Panc1 (cell line): ENCODE data around the gene DGKZ. TPM values are rescaled to one million over a fixed set of nuclear protein-coding genes. Genes with fewer than 3 reads are reported as not detected.

Source experiments
- ATAC-seq: fragments of 200-7000 bp; cut with Tn5 transposase; 2 replicates; pipeline ENCODE4 v1.9.1; 2020; ENCODE audit warnings: mild to moderate bottlenecking, moderate library complexity
- BruUV-seq: library from RNA; stranded (reverse); fragments of 400-500 nt; replicated peaks from 2 replicates; lab custom pipeline; 2021; lab: Mats Ljungman, UMichigan
- CTCF ChIA-PET: fragments of 300-600 bp; sonication (Branson Sonifier 250); formaldehyde crosslinking; loops from one replicate; lab custom pipeline; 2022; ENCODE audit warnings: antibody characterized with exemption; lab: Charles Lee
- POLR2A ChIA-PET: fragments of 300-600 bp; sonication (Branson Sonifier 250); formaldehyde crosslinking; loops from one replicate; lab custom pipeline; 2022; ENCODE audit warnings: antibody characterized with exemption; lab: Charles Lee
- DNase-seq: peaks from one replicate; pipeline ENCODE4 v3.0.0-alpha.2; 2010; ENCODE audit warnings: low read depth, low spot score
- H3K27ac ChIP-seq: 2 replicates; pipeline ENCODE4 v1.5.1; 2011; ENCODE audit warnings: mild to moderate bottlenecking, low read length, inconsistent platforms
- H3K27me3 ChIP-seq: fragments of 200-500 bp; sonication (Bioruptor generic); 2 replicates; pipeline ENCODE4 v1.6.0; 2014; ENCODE audit warnings: low read length, inconsistent platforms; ENCODE audit not compliant: control insufficient read depth, insufficient read depth
- H3K36me3 ChIP-seq: fragments of 200-500 bp; sonication (Bioruptor generic); 2 replicates; pipeline ENCODE4 v1.5.1; 2014; ENCODE audit warnings: inconsistent platforms, mild to moderate bottlenecking, low read length, moderate library complexity; ENCODE audit not compliant: control insufficient read depth, insufficient read depth
- H3K4me1 ChIP-seq: 2 replicates; pipeline ENCODE4 v1.5.1; 2011; ENCODE audit warnings: inconsistent platforms, mild to moderate bottlenecking, low read length, moderate library complexity; ENCODE audit not compliant: control insufficient read depth, insufficient read depth
- H3K4me3 ChIP-seq, 2 experiments: 2 replicates each; pipeline ENCODE4 v1.5.1; 2011 to 2012; ENCODE audit warnings: low read depth in 2 of 2, low read length in 2 of 2, mild to moderate bottlenecking in 2 of 2, inconsistent platforms in 1 of 2, moderate library complexity in 1 of 2
- H3K9me3 ChIP-seq: fragments of 200-500 bp; sonication (Bioruptor generic); 2 replicates; pipeline ENCODE4 v1.5.1; 2014; ENCODE audit warnings: low read depth, mild to moderate bottlenecking, inconsistent platforms, low read length, moderate library complexity; ENCODE audit not compliant: control insufficient read depth, insufficient read depth
- CTCF ChIP-seq: fragments of 450-650 bp; IDR thresholded peaks from 2 replicates; pipeline ENCODE4 v1.5.1; 2017; ENCODE audit warnings: mild to moderate bottlenecking
- POLR2AphosphoS5 ChIP-seq: IDR thresholded peaks from 2 replicates; pipeline ENCODE4 v1.6.1; 2012; ENCODE audit warnings: mild to moderate bottlenecking, low read depth, low read length, moderate library complexity
- REST ChIP-seq, 2 experiments: IDR thresholded peaks; 2 replicates each; pipeline ENCODE4 v1.6.1; 2011 to 2012; ENCODE audit warnings: low read depth in 2 of 2, control low read depth in 1 of 2, low read length in 1 of 2, mild to moderate bottlenecking in 1 of 2, moderate library complexity in 1 of 2; ENCODE audit not compliant: insufficient read depth in 1 of 2
- SIN3A ChIP-seq: IDR thresholded peaks from 2 replicates; pipeline ENCODE4 v1.6.1; 2012; ENCODE audit warnings: low read depth, mild to moderate bottlenecking, low read length, moderate library complexity, borderline replicate concordance; ENCODE audit not compliant: insufficient read depth
- TCF7L2 ChIP-seq: IDR thresholded peaks from 2 replicates; pipeline ENCODE4 v1.6.1; 2011; ENCODE audit warnings: mild to moderate bottlenecking, low read depth, low read length, inconsistent platforms
- in situ Hi-C: cut with HindIII; loops from 2 replicates; pipeline ENCODE4 v1.10.0; 2016; ENCODE audit warnings: low sequenced_read_pairs, low pct_unique_long_range_greater_than_20kb
- intact Hi-C: fragments of 100-400 bp; cut with micrococcal nuclease; formaldehyde crosslinking; loops from one replicate; pipeline ENCODE4 v1.10.0; 2022; ENCODE audit not compliant: unreplicated experiment
- total RNA-seq: library from RNA; stranded (reverse); gene quantifications from one replicate; pipeline ENCODE4 v1.2.1, GENCODE V29; 2021; ENCODE audit not compliant: unreplicated experiment

The DGKZ gene
- total RNA-seq, 1 experiment from 2014 or later: 104 TPM

GRCh38 chr11:46381819-46382645 lies 34.8 kb downstream of the DGKZ start:
- DNase-seq (no peak), ATAC-seq (peak; percentile 37)
- intact Hi-C loops (no loop called here), in situ Hi-C loops (no loop called here)
- Histone ChIP-seq H3K27ac (peak overlapping the region; percentile 59), H3K27me3 (no peaks in the 10 kb centered on the region), H3K4me1 (peaks cover 16% of the 10 kb centered on the region), H3K9me3 (no peaks in the 10 kb centered on the region), H3K36me3 (no peaks in the 10 kb centered on the region; the same call in 1 of the 2 replicates), H3K4me3 (peak overlapping the region; percentile 51 to 59)
- ChIA-PET POLR2A (no interaction called here), CTCF (interaction anchor here (0.5 kb wide), 1 partner anchor 9 kb away, joined by 4 read pairs; the partner anchor contains the start of gene CHRM4)
- TF ChIP-seq TCF7L2 (no peak), POLR2AphosphoS5 (no peak), SIN3A (no peak), REST (IDR thresholded peaks at IDR 0.05; ENCODE audit: insufficient read depth in 1 of 2, low read depth in 2 of 2, low read length in 1 of 2) (no peak), CTCF (no peak)
- TSS peak; percentile 96 for BruUV-seq

- in situ Hi-C loops (no loop called here), intact Hi-C loops (no loop called here)
- Histone ChIP-seq H3K27ac (no peak overlapping the region; the same call in 1 of the 2 replicates), H3K36me3 (no peaks in the 10 kb centered on the region; the same call in 1 of the 2 replicates), H3K4me1 (peaks cover 16% of the 10 kb centered on the region), H3K27me3 (no peaks in the 10 kb centered on the region), H3K9me3 (no peaks in the 10 kb centered on the region), H3K4me3 (peak overlapping the region; percentile 51 to 59)
- ChIA-PET CTCF (interaction anchor here (0.5 to 1.3 kb wide), 5 partner anchors 9 to 554 kb away, joined by 3 to 10 read pairs (median 4); partner anchors contain the start of genes CHRM4 and CSTPP1), POLR2A (no interaction called here)
- no peak for TF ChIP-seq SIN3A
- no peak for TF ChIP-seq TCF7L2
- TF ChIP-seq CTCF: peak; percentile 87
- peak; percentile 13; the same call in 1 of the 2 replicates for ATAC-seq
- no peak for DNase-seq
- no TSS peak for BruUV-seq
Observed at GRCh38 chr11:46382646-46383403, 35.6 kb downstream of the DGKZ start.
